HepG2 (cell line): ENCODE data around the gene SPTB. TPM values are rescaled to one million over a fixed set of nuclear protein-coding genes. Genes with fewer than 3 reads are reported as not detected.

Experiments
- ATAC-seq: fragments of 200-7000 bp; cut with Tn5 transposase; 3 replicates; pipeline ENCODE4 v1.9.1; 2020; ENCODE audit warnings: mild to moderate bottlenecking, moderate library complexity
- BruUV-seq: library from RNA; stranded (reverse); fragments of 400-500 nt; replicated peaks from 2 replicates; lab custom pipeline; 2021; lab: Mats Ljungman, UMichigan
- CTCF ChIA-PET: fragments of 300-600 bp; formaldehyde crosslinking; extraction: SDS; loops from one replicate; lab custom pipeline; 2021; ENCODE audit warnings: low total read pairs, inconsistent platforms, low intra/inter-chr PET ratio; lab: Yijun Ruan, JAX
- POLR2A ChIA-PET: fragments of 350-600 bp; sonication (Branson Sonifier 250); formaldehyde crosslinking; loops from one replicate; lab custom pipeline; 2020; ENCODE audit warnings: antibody characterized with exemption, inconsistent platforms; lab: Yijun Ruan, JAX
- DNase-seq: peaks from one replicate; pipeline ENCODE4 v3.0.0-alpha.2; 2015; ENCODE audit warnings: low spot score
- FAIRE-seq: peaks from 3 replicates; lab custom pipeline; 2011; peaks lifted over from hg19 to GRCh38; lab: Jason Lieb, UNC
- H2AFZ ChIP-seq: one replicate; pipeline ENCODE4 v1.6.1; 2011; ENCODE audit warnings: low read length, inconsistent platforms
- H3K27ac ChIP-seq: fragments of 300-600 bp; 3 replicates; pipeline ENCODE4 v1.8.0; 2011; ENCODE audit warnings: mixed run types, mild to moderate bottlenecking, mixed read lengths, low read length, inconsistent platforms; ENCODE audit not compliant: insufficient read depth; ENCODE audit errors: extremely low read length
- H3K27me3 ChIP-seq, 2 experiments: fragments of 200-600 bp in 1 of 2; 2 replicates in 1 of 2; 3 replicates in 1 of 2; pipeline versions ENCODE4 v1.6.0 to v1.8.0; 2011; ENCODE audit warnings: low read length in 2 of 2, mild to moderate bottlenecking in 2 of 2, moderate library complexity in 2 of 2, inconsistent platforms in 1 of 2; ENCODE audit not compliant: insufficient read depth in 2 of 2, control insufficient read depth in 1 of 2
- H3K36me3 ChIP-seq, 2 experiments: fragments of 200-600 bp in 1 of 2; replicated peaks in 1 of 2; 2 replicates in 1 of 2; 3 replicates in 1 of 2; pipeline versions ENCODE4 v1.5.1 to v1.8.0; 2011; ENCODE audit warnings: low read length in 2 of 2, inconsistent platforms in 1 of 2; ENCODE audit not compliant: insufficient read depth in 2 of 2, control insufficient read depth in 1 of 2
- H3K4me1 ChIP-seq: 2 replicates; pipeline ENCODE4 v1.5.1; 2012; ENCODE audit warnings: low read length, inconsistent platforms; ENCODE audit not compliant: insufficient read depth
- H3K4me2 ChIP-seq: 2 replicates; pipeline ENCODE4 v1.6.0; 2011; ENCODE audit warnings: low read depth, low read length, inconsistent platforms
- H3K4me3 ChIP-seq, 3 experiments: fragments of 200-600 bp in 1 of 3; sonication (generic), shearing (Covaris generic) in 1 of 3; replicated peaks in 1 of 3; 2 replicates each; pipeline ENCODE4 v1.5.1; 2011 to 2016; ENCODE audit warnings: low read length in 3 of 3, inconsistent platforms in 2 of 3, low read depth in 2 of 3, mild to moderate bottlenecking in 2 of 3, control low read depth in 1 of 3, mixed read lengths in 1 of 3; ENCODE audit not compliant: insufficient read depth in 1 of 3
- H3K79me2 ChIP-seq: one replicate; pipeline ENCODE4 v1.6.1; 2011; ENCODE audit warnings: low read length, inconsistent platforms; ENCODE audit not compliant: insufficient read depth
- H3K9ac ChIP-seq: 2 replicates; pipeline ENCODE4 v1.6.0; 2011; ENCODE audit warnings: mild to moderate bottlenecking, low read depth, low read length, inconsistent platforms; ENCODE audit not compliant: insufficient read depth
- H3K9me3 ChIP-seq: 2 replicates; pipeline ENCODE4 v1.5.1; 2012; ENCODE audit warnings: mild to moderate bottlenecking, low read length
- H4K20me1 ChIP-seq: 2 replicates; pipeline ENCODE4 v1.6.0; 2011; ENCODE audit warnings: inconsistent platforms, mild to moderate bottlenecking, low read length, moderate library complexity; ENCODE audit not compliant: insufficient read depth
- AFF4 ChIP-seq: sonication (generic); formaldehyde crosslinking; IDR thresholded peaks from 2 replicates; pipeline ENCODE4 v1.4.0; 2020; ENCODE audit warnings: missing genetic modification reagents
- AHDC1 ChIP-seq: sonication (generic); formaldehyde crosslinking; IDR thresholded peaks from 2 replicates; pipeline ENCODE4 v1.5.1; 2020; ENCODE audit warnings: mild to moderate bottlenecking, missing genetic modification reagents, borderline replicate concordance
- ARNT2 ChIP-seq: sonication (generic); formaldehyde crosslinking; IDR thresholded peaks from 2 replicates; pipeline ENCODE4 v1.8.0; 2022; ENCODE audit warnings: mild to moderate bottlenecking, low read depth, missing genetic modification reagents, moderate library complexity
- RNF2 ChIP-seq: fragments of 450-650 bp; conservative IDR thresholded peaks from 2 replicates; pipeline ENCODE4 v1.6.1; 2016; ENCODE audit warnings: low read depth
- ZNF589 ChIP-seq: sonication (generic); formaldehyde crosslinking; conservative IDR thresholded peaks from 2 replicates; pipeline ENCODE4 v1.8.0; 2022; ENCODE audit warnings: mild to moderate bottlenecking, moderate library complexity, missing genetic modification reagents
- WGBS: methylation state at CpG from one replicate; pipeline ENCODE4 v1.1.6; 2017; ENCODE audit warnings: low lambda C conversion rate; 5-methylcytosine and 5-hydroxymethylcytosine counted together
- in situ Hi-C: cut with HindIII; loops from 2 replicates; pipeline ENCODE4 v1.10.0; 2017; ENCODE audit warnings: low pct_unique_long_range_greater_than_20kb; ENCODE audit not compliant: extremely low pct_ligation_motif_present
- intact Hi-C: fragments of 100-400 bp; cut with micrococcal nuclease; formaldehyde crosslinking; loops from one replicate; pipeline ENCODE4 v1.10.0; 2022; ENCODE audit not compliant: unreplicated experiment
- polyA plus RNA-seq, 8 experiments: library from polyadenylated mRNA; depleted of rRNA in 3 of 8; stranded (reverse) in 7 of 8; unstranded in 1 of 8; fragments of >200 nt; fragmentation: Illumina TruSeq in 4 of 8; extraction: Trizol in 4 of 8; gene quantifications; 2 replicates each; pipeline versions ENCODE4 v1.2.1 to v1.2.3, GENCODE V29; 2011 to 2016; ENCODE audit warnings: low read depth in 4 of 8, missing spikeins in 1 of 8, mixed read lengths in 1 of 8; ENCODE audit not compliant: insufficient read depth in 1 of 8
- total RNA-seq, 5 experiments: library from RNA; depleted of rRNA; stranded (reverse); fragments of >200 nt; fragmentation: Illumina TruSeq; extraction: Trizol; gene quantifications; 2 replicates each; pipeline ENCODE4 v1.2.3, GENCODE V29; 2016; ENCODE audit warnings: low read depth in 1 of 5

SPTB gene
- total and polyA plus RNA-seq, 2 of the 13 experiments (the other 11 are each of a cell fraction or from before 2014, with no cell fraction given) = 0.01 to 0.02 TPM

GRCh38 chr14:64860039-64860438 is 19.7 kb downstream of the SPTB start:
- Histone ChIP-seq H3K27me3 (peaks cover 7 to 28% of the 10 kb centered on the region in 2 experiments; a peak in 3 of 5 replicates), H2AFZ (no peak overlapping the region)
- POLR2A ChIA-PET = no interaction called here

More at GRCh38 chr14:64860039-64860438, 19.7 kb downstream of the SPTB start:
- H4K20me1 ChIP-seq = no peaks in the 10 kb centered on the region
- ATAC-seq = no peak
- no peaks in the 10 kb centered on the region for H3K4me1 ChIP-seq
- H3K4me2 ChIP-seq = no peak overlapping the region
- no peak for FAIRE-seq
- H3K79me2 ChIP-seq = no peaks in the 10 kb centered on the region
- H3K9ac ChIP-seq = no peak overlapping the region
- intact Hi-C loops = no loop called here
- no peak for DNase-seq
- CTCF ChIA-PET = no interaction called here
- H3K4me3 ChIP-seq = no peak overlapping the region
- TF ChIP-seq AFF4 (CRISPR knock-in tag) (no peak), AHDC1 (no peak), ZNF589 (CRISPR knock-in tag) (no peak), RNF2 (no peak), ARNT2 (CRISPR knock-in tag) (no peak)
- H3K36me3 ChIP-seq = no peaks in the 10 kb centered on the region
- no peaks in the 10 kb centered on the region for H3K9me3 ChIP-seq
- BruUV-seq = no TSS peak
- 2% methylated on average over 2 of the region's 2 CpGs for WGBS
- in situ Hi-C loops = no loop called here
- H3K27ac ChIP-seq = no peak overlapping the region
